GM18861 (cell line): ENCODE measurements around the gene ZNF296.
"Not testable (repeated sequence)": the region's sequence is repeated elsewhere in the genome, so short reads cannot be mapped to it uniquely, and the experiment has no call there.

ENCODE experiments used
- ATAC-seq: cut with Tn5 transposase; IDR thresholded peaks from one replicate; pipeline ENCODE4 v1.9.1; 2021; ENCODE audit not compliant: unreplicated experiment

Gene ZNF296

DNA sequence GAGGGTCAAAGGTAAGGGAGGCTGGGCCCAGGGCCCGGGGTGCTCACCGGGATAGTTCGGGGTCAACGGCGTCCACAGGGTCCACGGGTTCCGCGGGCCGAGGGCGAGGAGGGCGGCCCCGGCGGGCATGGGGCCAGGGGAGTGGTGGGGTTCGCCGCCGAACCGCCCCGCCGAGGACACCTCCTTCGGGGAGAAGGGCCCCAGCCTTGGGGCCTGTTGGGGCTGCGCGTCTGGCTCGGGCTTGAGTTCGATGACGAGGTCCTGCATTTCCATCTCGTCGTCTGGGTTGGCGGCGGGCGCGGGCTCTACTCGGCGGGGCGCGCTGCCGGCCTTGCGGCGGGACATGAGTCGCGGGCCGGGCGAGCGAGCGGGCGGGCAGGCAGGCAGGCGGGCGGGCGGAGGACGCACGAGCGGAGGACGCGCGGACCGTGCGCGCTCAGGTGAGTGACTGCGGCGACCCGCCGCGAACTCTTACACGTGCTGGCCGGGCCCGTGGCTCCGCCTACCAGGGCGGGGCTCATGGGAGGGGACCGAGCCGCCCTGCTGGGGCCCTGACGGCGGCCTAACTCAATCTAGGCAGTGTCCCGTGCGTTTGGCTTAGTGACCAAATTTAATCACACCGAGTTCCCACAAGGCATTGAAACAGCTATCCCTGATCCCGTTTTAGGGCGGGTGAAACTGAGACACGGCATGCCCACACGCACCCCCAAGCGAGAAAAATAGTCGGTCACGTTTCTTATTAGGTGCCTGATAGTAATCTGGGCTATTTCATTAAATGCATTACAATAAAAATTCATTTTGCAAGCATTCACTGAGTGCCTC lies at the start of gene ZNF296:
ZNF296 (minus strand) TSS at position 450 of the 822 bp plus-strand sequence; CDS start at position 345, 105 bp downstream.
- ATAC-seq: peak; percentile 35

DNA sequence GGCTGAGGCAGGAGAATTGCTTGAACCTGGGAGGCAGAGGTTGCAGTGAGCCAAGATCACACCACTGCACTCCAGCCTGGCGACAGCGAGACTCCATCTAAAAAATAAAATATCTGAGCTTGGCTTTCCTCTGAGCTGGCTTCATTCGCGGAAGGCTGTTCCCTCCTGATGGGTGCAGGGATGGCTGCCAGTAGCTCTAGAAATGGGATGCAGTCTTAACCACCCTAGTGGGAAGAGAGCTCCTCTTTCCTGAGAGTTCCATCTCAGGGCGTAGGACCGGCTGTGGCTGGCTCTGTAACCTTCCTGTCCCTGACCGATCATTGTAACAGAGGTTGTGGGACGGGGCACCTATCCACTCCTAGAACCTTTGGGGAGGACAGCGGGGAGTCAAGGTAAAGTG lies 49.1 kb upstream of the ZNF296 start:
- ATAC-seq: no peak

DNA sequence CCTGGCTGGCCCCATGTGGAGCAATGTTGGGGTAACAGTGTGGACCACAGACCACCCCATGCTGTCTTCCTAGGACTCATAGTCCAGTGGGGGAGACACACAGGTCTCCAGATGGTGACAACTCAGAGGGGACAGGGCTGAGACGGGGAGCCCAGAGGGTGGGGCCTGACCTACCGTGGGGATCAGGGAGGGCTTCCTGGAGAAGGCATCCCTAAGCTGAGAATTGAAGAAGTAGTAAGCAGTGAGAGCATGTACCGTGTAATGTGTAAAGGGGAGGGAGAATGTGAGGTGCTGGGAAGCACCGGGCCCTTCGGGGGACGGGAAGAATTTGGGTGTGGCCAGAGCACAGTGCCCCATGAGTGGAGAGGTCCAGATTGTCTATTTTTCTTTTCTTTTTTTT lies 47.7 kb upstream of the ZNF296 start:
- no peak for ATAC-seq

DNA sequence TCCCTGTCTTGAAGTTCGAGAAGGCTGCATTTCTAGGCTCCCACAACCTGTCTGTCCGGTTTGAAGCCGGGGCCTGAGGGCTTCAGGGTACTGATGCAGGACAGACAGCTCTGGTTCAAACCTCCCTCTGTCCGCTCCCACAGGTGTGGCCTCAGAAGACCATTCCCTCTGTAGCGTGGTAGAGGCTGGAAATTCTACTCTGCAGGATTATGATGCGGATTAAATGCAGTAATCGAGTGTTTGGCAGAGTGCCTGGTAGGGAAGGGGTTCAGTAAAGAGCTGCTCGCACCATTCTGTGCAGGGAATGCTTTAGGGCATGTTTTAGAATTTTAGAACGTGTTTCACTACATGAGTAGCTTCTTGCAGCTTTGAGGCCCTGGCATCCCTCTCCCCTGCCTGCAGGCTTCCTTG lies 47.2 kb upstream of the ZNF296 start:
- ATAC-seq: no peak

DNA sequence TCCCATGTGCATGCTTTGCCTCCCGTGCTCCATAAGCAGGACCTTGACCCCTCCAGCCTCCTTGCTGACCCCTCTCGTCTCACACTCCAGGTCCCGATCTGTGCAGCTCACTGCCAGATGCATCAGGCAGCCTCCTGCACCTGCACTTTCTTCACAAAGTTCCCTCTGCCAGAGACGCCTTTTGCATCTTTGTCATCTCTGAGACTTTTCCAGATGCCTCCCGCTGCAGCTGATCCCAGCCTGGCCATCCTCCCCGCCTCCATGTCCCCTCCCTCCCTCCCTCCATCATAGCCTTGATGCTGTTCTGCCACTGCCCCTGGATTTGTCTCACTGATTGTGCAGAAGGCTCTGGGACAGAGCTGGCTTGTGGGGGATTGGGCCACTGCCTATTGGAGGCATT lies 46.6 kb upstream of the ZNF296 start:
- ATAC-seq: no peak

DNA sequence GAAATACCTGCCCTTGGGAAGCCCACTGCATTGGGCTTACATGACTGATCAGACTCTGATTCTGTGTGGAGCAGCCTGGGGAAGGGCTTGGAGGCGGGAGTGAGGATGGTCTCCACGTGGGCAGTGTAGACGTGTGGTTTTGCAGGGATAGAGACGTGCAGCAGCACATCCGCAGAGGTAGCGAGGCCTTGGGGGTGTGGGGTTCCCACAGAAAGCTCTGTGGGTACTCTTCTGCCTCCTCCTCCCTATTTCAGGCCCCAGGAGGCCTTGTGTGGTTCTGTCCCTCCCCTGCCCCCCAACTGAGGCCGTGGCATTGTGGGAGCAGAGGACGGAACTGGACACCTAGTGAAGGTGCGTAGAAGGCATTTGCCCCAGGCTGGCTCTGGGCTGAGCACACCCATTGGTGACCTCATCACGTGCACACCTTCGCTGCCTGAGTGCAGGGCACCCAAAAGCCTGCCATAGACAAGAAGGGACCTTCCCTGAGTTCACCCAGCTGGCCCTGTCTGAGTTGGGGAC lies 45.6 kb upstream of the ZNF296 start:
- no peak for ATAC-seq

DNA sequence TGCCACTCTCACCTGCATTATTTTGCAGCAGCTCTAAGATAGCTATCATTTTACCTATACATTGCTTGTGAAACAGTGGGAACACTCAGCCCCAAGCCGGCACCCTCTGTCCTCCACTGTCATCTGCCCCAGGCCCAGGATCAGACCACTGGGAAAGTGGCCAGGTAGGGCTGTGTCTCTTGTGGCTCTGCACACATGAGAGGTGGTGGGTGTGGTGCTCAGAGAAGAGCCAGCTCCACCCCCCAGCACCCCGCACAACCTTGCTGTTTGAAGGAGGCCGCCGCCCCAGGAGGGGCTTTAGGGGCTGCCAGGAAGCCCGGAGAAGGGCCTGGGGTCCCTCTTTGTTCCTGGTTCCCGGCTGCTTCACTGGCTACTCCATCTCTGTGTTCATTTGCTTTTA lies 43.3 kb upstream of the ZNF296 start:
- no peak for ATAC-seq

DNA sequence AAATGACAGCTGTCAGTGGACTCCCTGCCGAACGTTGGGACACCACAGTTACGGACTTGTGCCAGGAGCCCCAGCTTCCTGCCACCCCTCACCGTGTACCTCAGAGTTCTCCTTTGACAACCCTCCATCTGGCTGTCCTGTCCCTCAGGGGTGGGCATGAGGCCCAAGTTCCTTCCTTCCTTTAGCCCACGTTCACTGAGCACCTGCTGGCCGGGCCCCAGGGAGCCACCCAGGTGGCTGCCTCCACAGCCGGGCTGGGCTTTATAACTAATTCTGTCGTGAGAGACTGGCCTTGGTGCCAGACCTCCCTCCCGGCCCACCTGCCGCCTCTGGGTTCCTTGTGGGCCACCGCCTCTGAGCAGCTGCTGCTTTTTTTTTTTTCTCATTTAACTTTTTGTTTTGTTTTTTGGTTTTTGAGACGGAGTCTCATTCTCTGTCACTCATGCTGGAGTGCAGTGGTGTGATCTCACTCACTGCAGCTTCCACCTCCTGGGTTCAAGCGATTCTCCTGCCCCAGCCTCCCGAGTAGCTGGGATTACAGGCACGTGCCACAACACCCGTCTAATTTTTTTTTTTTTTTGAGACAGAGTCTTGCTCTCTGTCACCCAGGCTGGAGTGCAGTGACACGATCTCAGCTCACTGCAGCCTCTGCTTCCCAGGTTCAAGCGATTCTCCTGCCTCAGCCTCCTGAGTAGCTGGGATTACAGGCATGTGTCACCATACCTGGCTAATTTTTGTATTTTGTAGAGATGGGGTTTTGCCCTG lies 42.5 kb upstream of the ZNF296 start:
- ATAC-seq: not testable (repeated sequence)

DNA sequence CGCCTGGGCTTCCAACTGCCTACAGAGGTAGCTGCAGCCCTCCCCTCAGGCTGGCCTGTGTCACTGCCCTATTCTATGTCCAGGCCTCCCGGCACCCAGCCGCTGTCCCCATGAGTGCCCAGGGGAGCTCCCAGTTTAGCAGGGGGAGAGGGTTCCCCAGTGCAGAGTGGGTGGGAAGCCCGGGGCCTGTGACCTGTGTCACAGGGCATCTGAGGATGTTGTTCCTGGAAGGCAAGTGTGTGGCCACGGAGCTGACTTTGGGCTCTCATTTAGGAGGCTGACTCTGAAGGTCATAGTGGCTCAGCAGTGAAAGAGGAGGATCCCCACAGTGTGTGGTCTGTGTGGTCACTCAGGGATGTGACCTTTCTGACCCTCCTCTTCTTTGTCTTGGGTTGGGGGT lies 41.8 kb upstream of the ZNF296 start:
- ATAC-seq: no peak

DNA sequence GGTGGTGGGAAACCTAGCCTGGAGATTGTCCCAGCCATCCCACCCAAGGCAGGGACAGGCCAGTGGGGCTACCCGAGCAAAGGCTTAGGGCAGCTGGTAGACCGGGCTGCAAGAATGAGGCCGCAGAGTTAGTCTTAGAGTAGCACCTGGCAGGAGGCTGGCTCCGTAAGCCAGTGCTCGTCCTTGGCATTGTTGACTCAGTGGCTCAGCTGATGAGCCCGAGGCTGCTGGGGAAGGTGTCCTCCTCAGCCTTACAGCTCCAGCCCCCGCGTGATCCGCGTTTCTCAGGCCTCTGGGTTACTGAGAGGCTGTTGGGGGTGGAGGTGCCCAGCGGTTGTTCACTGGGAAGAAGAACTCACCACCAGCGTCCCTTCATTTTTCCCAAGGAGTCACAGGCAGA lies 41.4 kb upstream of the ZNF296 start:
- ATAC-seq: no peak

DNA sequence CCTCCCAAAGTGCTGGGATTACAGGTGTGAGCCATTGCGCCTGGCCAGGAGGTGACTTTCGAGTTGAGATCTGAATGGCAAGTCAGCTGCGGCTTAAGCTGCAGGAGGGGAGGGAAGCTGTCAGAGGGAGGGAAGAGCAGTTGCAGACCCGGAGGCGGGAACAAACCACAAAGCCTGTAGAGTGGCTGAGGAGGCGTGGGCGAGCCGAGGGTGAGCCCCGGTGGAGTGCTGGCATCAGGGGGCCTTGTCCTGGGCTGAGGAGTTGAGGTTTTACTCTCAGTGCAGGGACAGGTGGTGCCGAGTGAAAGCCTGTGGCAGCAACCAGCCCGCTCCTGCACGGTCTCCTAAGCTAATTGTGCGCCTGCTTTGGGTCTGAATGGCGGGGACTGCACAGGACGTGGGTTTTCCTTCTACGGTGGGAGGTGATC lies 40.9 kb upstream of the ZNF296 start:
- ATAC-seq: no peak

DNA sequence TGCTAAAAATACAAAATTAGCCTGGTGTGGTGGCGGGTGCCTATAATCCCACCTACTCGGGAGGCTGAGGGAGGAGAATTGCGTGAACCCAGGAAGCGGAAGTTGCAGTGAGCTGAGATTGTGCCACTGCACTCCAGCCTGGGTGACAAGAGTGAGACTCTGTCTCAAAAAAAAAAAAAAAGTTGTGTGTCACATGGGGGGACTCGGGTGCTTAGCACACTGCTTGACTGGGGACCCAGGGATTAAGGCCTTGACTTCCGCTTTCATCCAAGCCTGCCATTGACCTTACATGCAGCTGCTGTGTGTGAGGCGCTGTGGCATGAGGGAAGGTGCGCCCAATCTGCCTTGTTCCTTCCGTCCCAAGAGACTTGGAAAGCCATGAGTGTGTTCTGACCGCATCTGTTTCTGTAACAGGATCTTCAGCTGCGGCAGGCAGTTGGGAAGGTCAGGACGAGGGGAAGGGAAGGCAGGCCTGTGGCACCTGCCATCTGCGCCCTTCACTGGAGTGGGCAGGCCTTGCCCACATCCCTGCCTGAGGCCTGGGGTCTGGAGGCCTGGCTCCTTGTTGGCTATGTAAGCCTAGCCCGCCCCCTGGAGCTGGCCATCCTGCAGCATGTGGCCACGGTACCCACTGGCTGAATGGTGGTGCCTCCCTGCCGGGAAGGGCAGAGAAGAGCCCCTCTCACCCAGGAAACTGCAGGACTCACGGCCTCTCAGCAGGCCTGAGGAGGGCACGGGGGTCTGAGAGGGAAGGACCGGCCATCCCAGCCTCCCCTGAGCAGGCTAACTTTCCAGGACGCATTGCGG lies 39.7 kb upstream of the ZNF296 start:
- ATAC-seq: no peak

DNA sequence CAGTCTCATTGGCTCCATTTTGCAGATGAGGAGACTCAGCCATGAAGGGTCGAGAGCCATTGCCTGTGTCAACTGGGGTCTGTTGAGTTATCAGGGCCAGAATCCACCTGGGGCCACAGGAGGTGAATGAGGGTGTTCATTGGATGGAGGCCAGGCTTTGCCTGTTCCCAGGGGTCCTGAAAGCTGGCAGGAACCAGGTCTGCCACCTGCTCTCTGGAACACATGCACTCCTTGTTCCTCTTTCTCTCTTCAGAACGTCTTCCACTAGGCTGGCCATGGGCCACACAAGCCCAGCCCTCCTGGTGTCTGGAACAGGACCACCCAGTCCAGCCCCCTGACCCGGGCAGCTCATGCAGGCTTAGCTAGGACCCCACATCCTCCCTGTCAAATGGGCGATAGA lies 37.8 kb upstream of the ZNF296 start:
- ATAC-seq: no peak

DNA sequence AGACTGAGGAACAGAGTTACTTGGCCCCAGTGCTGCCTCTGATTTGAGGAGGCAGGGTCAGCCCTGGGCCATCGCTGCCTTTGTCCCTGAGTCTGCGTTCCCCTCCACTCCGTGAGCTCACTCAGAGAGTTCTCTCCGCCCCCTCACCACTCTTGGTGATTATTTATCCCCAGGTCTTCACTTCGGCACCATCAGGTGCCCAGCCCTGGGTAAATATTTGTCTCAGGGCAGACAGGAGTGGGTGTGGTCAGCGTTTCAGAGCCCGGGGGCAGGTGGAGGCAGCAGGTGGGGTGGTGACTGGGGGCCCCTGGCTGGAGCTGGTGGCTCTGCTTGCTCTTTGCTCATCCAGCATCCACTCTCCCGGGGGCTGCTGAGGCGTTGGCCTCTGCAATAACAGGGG lies 37.4 kb upstream of the ZNF296 start:
- no peak for ATAC-seq

DNA sequence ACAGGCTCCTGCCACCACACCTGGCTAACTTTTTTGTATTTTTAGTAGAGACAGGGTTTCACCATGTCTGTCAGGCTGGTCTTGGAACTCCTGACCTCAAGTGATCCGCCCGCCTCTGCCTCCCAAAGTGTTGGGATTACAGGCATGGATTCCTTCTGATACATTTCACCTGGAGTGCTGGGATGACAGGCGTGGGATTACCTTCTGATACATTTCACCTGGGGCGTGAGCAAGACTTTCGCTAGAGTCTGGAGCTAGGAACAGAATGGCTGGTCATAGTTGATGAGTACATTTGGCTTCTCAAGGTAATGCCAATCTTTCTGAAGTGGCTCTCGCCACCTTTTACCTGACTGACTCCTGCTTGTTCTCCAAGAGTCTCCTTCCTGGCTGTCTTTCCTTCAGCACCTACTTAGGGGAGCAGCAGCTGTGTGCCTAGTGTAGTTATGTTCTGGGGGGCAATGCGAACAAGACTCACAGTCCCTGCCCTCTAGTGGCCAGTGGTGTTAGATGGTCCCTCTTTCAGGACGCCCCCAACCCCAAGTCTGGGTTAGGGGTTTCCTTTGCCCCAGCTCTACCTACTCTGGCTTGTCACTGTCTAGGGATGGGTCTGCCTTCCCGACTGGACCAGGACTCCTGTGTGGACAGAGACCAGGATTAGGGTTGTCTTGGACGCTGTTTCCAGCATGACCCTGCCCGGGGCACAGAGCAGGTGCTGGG lies 36.0 kb upstream of the ZNF296 start:
- no peak for ATAC-seq

DNA sequence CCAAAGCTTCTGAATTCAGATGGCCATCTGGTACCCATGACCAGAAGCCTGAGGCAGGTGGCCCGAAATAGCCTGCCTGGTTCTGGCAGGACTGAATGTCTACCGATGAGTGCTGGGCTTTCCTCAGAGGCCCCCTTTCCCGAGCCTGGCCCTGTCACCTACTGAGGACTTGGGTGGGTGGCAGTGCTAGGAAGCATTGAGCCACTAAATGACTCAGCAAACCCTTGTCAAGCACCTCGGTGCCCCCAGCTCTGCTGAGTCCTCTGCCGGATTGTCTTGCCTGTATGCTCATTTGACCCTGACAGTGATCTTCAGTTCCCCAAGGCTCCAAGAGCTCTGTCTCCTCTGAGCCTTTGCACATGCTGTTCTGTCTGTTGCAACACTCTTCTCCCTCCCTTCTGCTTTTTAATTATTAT lies 34.6 kb upstream of the ZNF296 start:
- ATAC-seq: no peak

DNA sequence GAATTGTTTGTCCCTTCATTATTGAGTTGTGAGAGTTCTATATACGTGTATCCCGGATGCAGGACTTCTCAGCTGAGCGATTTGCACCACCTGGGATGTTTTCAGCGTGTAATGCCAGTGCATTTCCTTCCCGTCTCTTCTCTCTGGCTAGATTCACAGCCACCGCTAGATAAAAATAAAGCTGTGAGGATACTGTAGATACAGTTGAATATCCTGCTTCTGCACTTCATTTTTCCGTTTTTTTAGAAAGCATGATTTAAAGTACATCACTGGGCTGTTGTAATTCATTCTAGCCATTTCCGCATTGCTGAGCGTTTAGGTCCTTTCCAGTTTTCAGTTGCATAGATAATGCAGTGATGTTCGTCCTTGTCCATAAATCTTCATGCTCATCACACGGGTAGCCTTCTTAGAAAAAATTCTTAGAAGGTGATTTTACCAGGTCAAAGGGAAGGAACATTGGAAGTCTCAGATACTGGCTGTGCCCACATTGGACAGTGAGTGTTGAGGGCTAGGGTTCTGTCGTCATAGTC lies 31.4 kb upstream of the ZNF296 start:
- no peak for ATAC-seq

DNA sequence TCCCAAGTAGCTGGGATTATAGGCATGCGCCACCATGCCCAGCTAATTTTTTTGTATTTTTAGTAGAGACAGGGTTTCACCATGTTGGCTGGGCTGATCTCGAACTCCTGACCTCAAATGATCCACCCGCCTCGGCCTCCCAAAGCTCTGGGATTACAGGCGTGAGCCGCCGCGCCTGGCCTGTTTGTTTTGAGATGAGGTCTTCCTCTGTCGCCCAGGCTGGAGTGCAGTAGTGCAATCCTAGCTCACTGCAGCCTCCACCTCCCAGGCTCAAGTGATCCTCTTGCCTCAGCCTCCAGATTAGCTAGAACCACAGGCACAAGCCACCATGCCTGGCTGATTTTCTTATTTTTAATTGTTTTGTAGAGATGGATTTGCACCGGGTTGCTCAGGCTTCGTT lies 30.1 kb upstream of the ZNF296 start:
- ATAC-seq: not testable (repeated sequence)

DNA sequence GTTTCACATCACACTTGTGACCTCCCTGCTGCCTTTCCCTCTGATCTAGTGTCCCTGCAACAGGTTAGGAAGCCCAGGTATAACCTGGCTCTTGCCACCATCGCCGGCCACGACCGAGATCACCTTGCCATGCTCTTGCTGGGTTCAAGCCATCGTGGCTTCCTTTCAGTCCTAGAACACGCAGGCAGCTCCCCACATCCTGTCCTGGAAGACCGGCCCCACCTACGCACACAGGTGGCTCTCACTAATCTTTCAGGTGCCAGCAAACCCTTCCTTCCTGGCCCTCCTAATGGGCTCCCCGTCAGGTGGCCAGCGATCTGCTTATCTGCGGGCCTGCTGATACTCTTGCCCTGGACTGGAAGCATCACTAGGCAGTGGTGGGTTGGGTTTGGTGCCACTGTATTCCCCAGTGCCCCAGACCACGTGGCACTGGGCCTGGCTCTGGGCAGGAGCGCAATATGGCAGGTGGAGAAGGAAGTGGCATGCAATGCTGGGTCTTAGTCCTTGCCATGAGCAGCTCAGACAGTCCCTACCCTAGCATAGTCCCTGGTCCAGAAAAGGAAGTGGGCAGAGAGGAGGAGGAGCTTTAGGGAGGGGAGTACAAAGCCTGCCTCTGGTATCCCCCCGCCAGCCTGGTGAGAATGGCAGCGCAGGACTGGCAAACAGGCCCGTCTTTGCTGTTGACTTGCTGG lies 28.5 kb upstream of the ZNF296 start:
- ATAC-seq: no peak
